GM19035 (cell line): ENCODE measurements around the gene CNGB1.
"Not testable (repeated sequence)": the region's sequence is repeated elsewhere in the genome, so short reads cannot be mapped to it uniquely, and the experiment has no call there.

Experiments
- ATAC-seq: cut with Tn5 transposase; IDR thresholded peaks from one replicate; pipeline ENCODE4 v1.9.1; 2021; ENCODE audit not compliant: unreplicated experiment

Gene CNGB1

DNA sequence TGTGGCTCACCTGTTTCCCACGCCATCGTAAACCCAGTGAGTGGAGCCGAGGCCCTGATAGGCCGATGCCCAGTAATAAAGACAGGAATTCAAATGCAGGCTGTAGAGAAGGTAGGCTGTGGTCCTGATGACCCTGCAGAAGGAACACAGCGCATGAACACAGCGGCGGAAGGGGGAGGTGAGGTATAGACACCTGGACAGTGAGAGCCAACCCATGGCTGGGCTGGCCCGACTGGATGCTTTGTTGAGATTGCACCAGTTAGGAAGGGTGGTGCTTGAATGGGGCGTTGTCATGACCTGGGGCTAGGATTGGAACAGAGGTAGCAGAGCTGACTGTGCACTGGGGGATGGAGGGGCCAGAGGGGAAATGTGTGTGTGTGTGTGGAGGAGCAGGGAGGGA lies 59.2 kb downstream of the CNGB1 start:
- ATAC-seq = no peak

DNA sequence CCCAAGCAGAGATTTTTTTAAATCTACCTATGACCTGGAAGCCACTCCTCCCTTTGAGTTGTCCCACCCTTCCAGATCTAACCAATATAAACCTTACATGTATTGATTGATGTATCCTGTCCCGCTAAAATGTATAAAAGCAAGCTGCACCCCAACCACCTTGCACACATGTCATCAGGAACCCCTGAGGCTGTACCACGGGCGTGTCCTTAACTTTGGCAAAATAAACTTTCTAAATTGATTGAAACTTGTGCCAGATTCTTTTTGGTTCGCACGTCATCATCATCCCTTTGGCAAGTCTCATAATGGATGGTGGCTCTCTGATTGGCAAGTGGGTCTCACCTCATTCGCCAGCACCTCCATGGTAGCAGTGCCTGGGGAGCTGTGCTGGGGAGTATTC lies 60.2 kb downstream of the CNGB1 start:
- ATAC-seq = no peak

DNA sequence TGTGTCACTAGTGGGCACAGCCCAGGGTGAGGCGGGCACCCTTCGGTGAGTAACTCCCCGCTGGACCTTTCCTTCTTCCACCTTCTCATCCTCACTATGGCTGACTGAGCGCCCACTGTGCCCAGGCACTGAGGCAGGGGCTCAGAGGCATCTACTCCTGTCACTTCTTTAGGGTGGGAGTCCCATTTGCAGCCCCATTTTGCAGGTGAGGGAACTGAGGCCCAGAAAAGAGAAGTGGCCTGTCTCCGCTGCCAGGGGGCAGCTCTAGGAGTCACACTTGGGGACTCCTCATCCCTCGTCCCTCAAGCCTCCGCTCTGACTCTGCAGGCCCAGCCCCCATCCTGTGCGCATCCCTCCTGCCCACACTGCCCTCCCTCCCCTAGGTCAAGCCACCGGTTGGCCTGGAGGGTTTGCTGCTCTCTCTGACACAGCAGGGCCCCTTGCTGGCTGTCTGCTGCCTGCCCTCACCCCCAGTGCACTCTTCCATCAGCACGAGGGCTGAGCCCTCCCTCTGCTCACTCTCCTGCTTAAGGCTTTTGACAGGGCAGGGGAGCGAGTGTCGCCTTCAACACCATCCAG lies 62.4 kb downstream of the CNGB1 start:
- no peak for ATAC-seq

DNA sequence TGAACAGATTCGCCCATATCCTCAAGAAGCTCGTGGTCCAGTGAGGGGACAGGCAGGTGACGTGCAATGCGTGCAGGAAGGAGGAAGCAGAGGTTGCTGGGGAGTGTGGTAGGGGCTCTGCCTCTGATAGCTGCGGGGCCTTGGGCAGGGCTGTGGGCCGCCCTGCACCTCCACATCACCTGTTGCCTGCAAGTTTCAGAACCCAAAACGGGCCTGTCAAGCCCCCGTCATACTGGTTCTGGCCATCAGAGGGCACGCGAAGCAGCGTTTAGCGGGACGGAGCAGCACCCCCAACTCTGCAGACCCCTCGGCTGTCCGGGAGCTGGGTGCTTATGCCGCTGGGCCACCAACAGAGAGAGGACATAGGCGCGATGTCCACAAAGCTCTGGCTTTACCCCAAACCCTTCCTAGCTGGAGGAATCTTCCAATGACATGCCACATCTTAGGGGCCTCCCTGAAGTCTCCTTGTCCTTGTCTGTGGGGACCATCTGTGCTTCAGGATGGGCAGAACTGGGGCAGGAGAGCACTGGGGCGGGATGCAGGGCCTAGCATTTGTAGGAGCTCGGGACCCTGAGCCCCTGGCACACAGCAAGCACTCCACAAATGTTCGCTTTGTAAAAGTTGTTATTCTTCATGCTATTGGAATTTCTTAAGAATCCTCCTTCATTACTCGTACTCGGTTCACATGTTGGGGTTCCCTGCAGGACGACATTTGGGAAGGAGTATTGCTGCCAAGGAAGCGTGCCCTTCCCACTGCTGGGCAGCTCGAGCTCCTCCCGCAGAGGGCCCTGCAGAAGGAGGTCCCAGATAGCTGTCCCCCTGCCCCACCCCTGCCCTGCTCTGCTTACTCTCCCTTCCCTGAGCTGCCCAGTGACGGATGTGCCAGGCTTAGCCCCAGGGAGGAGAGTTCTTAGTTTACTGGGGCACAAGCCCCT lies 64.3 kb downstream of the CNGB1 start:
- no peak for ATAC-seq

DNA sequence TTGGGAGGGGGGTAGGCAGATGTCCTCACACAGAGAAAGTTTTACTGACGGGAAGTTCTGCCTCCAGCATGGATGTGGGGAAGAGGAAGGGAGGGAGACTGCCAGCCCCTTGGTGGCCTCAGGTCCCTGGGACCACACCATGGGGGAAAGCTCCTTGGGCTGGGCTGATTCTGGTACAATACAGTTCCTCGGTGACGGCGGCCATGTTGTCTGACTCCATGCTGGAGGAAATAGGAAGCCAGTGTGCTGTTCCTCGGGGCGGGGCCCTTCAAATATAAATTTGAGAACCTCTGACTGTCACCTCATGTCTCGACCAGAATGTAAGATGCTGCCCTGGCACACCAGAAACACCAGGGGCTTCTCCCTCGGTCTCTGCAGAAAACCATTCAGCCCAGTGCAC lies 66.8 kb downstream of the CNGB1 start:
- ATAC-seq = no peak

DNA sequence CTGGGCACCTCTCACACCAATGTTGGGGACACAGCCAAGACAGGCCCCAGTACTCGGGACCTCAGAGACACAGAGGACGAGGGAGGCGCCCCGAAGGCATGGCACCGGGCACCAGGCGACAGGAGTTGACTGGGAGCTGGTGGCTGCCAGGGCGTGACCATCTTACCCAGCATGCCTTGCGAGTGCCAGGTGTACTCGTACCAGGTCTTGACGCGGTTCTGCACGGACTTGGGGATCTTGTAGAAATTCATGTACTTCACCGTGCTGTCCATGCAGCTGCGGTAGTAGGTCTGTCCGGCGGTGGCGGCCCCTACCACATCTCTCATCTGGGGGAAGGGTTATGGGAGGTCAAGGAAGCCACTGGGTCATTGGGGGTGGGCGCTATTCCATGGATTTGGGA lies 67.3 kb downstream of the CNGB1 start:
- ATAC-seq = no peak

DNA sequence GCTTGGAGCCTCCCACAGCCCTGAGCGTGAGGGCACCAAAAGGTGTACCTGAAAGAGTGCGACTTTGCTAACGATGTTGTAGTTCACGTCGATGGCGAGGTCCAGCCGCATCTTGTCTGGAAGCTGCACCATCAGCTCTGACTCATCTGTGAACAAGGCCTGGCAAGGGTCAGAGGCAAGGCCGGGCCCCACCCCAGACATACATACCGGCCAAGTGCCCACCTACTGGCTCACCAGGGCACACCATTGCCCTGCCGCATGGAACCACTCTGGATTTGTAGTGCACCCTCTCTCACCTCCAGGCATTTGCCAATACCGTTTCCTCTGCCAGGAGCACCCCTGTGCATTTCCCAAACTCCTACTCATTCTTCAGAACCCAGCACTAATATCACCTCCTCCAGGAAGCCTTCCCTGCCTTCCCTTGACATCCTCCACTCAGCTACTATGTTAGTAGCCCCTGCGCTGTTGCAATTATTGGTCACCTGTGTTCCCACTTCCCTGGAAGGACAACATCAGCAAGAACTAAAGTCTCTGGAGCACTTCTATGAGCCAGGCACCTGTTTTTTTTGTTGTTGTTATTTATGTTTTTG lies 69.4 kb downstream of the CNGB1 start:
- ATAC-seq = no peak

DNA sequence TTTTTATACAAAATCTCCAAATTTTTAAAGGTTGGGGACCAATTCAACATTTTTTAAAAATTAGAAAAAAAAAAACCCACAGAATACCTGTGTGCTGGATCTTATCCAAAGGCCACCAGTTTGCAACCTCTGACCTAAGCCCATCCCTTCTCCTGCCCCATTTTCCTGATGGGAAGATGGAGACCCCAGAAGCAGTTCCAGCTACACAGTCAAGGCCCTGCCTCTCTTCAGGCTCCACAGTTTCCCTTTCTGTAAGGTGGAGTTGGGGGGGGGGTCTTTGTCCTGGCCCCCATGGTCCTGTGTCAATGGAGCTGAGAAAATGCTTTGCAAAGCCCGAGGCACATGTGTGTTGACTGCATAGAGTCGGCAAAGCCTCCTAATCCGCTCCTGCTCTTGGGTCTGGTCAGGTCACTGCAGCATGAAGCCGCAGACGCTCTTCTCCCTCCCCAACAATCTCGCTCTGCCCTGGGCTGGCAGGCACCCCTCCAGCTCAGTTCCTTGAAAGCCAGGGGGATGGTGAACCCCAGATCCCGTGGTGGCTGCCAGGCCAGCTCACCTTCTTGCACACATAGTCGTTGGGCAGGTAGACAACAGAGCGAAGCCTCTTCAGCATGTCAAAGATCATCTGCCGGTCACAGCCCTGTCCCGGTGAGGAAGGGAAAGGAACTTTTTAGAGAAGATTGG lies 70.0 kb downstream of the CNGB1 start:
- ATAC-seq = no peak

DNA sequence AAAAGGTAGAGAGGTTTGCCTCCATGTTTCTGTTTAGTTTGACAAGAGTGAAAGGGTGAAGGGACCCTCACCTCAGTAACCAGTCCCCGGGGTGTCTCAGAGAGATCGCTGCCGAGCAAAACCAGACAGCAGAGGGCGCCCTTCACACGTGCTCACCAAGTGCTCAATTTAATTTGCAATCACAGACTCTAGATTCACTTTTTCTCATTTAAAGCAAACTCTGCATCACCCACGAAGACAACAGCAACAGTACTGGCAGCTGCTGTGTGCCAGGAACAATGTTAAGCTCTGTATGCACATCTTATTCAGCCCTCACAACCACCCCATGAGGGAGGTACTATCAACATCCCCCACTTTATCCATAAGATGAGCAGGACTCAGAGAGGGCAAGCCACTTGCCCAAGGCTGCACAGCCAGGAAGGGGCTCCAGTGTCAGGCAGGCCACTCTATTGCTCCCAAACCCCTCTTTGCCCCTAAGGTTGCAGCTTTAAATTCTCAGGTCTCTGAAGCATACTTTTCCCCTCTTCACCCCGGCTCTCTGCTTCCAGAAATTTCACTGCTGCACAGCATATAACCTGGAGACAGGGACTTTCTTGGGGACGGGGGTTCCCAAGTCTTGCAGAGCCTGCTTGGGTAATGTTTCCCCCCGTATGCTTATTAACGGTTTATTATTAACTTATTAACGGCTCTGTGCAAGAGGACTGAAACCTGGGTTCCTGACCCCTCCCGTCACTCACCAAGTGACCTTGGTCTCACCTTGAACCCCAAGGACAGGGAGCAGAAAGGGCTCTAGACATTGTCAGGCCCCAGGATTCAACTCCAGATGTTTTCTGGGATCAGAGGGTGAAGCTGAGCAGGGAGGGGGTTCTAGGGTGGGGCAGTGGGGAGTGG lies 70.9 kb downstream of the CNGB1 start:
- ATAC-seq = no peak

DNA sequence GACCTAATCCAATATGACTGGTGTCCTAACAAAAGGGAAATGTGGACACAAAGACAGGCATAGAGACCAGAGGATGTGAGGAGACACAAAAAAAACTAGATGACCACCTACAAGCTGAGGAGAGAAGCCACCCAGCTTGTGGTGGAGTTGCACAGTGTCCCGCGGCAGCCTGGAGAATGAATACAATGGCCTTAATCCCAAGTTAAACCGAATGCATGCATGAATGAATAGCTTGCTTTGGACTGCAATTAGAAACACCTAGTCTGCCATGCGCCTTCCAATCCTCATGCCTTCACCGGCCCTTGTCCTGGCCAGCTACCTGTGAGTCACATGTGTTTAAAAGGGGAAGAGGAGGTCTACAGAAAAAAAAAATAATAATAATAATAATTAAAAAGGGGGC lies 72.0 kb downstream of the CNGB1 start:
- ATAC-seq = no peak

DNA sequence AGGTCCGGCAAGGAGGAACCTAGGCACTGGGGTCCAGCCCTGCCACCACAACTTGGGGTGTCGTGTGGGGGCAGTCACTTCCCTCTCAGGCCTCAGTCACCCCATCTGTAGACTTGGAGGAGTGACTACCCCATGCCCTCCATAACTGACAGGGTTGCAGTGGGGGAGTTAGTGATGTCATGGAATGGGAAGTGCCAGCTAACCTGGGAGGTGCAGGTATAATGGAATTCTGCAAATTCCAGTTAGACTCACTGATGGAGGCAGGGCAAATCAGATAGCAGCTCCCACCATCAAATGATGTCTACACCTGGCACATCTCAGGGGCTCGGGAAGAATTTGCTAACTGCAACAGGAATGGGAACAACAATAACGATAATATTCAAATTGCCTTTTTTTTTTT lies 72.9 kb downstream of the CNGB1 start:
- no peak for ATAC-seq

DNA sequence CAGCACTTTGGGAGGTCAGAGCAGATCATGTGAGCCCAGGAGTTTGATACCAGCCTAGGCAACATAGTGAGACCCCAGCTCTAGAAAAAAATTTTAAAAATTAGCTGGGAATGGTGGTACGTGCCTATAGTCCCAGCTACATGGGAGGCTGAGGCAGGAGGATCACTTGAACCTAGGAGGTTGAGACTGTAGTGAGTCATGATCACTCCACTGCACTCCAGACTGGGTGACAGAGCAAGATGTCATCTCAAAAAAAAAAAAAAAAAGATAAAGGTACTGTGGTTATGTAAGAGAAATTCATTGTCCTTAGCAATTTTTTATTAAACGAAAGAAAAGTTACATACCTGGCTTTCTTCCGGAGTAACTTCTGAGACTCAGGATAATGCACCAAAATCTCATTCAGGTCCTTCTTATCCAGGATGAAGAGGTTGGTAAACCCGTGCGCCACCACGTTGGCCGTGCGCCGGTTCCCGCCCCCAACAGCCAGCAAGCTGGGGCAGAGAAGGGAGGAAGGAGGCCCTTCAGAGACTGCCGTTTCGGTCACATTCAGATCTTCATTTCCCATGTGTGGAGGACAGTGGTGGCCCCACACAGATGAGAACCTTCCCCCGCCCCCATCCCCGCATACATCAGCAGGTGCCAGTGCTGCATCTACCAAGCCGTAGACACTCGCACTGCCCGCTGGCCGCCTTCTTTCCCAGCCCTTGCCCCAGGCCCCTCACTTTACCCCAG lies 73.7 kb downstream of the CNGB1 start:
- no peak for ATAC-seq

DNA sequence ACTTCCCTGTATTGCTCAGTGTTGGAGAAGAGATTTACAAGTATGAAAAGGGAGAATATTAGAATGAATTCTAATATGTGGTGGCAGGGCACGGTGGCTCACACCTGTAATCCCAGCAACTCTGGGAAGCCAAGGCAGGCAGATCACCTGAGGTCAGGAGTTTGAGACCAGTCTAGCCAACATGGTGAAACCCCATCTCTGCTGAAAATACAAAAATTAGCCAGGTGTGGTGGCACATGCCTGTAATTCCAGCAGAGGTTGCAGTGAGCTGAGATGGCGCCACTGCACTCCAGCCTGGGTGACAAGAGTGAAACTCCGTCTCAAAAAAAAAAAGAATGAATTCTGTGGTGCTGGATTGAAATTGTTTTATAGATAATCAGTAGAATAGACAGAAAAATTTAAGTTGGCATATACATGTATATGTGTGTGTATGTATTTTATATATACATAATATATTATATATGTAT lies 75.8 kb downstream of the CNGB1 start:
- ATAC-seq = not testable (repeated sequence)

DNA sequence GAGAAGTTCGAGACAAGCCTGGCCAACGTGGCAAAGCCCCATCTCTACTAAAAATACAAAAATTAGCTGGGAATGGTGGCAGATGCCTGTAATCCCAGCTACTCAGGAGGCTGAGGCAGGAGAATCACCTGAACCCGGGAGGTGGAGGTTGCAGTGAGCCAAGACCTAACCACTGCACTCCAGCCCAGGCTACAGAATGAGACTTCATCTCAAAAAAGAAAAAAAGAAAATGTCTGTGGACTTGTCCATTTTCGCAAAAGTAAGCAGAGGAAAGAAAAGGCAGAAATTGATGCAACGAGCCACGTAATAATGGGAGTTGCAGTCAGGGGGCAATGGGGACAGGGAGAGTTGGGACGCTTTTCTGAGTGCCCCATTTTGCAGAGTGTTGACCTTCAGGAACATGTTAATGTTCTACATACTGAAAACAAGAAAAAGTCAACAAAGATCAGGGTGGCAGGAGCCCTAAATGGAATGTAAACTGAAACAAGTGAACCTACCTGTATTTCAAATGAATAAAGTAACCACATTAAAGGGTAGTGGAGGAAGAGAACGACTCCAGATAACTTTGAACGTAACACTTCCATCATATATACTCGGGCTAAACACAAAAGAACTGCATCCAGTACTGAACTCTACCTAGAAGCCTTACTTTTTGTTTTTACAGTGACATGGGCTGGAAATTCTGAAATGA lies 76.4 kb downstream of the CNGB1 start:
- ATAC-seq = no peak

DNA sequence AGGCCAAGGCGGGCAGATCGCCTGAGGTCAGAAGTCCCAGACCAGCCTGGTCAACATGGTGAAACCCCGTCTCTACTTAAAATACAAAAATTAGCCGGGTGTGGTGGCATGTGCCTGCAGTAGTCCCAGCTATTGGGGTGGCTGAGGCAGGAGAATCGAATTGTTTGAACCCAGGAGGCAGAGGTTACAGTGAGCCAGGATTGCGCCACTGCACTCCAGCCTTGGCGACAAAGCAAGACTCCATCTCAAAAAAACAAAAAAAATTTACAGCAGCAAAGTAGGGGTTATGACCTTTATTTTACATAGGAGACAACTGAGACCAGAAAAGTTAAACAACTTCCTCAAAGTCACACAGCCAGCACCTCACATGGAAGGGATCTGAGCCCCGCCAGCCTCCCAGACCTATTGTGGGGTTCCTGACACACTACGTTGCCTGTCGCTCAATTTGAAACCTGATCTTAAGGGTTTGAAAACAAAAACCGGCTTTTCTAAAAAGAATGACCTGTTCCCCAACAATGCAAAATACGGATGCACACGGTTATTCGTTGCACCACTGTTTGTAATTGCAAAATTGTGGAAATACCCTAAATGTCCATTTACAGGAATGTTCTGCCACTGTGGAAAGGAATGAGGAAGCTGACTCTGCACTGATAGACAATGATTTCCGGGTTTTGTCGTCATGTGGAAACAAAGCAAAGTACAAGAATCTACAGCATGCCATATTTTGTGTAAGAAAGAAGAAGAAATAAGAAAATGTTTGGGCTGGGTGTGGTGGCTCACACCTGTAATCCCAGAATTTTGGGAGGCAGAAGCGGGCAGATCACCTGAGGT lies 77.2 kb downstream of the CNGB1 start:
- no peak for ATAC-seq

DNA sequence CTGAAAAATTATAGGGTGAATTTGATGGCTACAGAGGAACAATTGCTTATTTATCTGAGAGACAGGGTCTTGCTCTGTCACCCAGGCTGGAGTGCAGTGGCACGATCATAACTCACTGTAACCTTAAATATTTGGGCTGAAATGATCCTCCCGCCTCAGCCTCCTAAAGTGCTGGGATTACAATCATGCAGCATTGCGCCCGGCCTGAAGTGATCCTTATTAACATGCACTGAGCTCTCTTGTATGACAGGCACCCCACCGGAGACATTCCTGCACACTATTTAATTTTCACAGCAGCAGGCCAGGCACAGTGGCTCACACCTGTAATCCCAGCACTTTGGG lies 77.7 kb downstream of the CNGB1 start:
- no peak for ATAC-seq

DNA sequence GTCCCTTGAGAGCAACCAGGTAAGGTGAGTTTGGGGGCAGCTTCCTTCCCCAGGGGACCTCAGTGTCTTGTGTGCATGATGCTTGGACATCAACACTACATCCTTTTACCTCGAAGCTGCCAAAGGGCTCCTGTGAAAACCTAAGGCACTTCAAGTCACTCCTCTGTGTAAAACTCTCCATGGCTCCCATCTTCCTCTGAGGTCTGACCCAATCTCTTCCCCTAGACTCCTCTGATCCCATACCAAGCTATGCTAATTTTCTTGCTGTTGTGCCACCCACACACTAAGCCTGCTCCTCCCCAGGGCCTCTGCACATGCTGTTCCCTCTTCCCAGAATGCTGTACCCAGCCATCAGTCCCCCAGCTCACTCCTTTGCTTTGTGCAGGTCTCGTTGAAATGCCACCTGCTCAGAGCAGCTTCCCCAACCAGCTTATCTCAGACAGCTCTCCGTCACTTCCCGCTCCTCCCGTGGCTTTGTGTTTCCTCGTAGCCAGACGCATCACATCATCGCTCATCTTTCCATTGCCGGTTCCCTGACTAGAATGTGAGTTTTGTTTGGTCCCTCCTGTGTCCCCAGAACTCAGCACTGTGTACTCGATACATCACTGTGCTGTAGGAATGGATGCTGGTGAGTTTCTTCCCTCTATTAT lies 78.4 kb downstream of the CNGB1 start:
- ATAC-seq = no peak

DNA sequence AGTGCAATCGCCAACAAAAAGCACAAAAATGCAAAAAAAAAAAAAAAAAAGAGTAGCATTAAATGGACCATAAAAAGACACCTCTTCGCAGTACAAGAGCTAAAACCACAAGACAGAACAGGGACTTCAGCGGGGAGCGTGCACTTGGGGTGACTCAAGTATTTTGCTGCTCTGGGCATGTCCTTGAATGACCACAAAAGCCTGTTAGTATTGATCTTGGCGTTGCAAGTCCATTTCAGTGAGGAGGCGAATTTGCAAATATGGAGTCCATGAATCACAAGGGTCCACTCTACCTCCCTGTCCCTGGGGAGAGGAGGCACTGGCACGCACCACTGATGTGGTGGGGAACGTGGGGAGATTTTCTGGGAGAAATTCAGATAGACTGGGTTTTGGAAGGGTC lies 78.9 kb downstream of the CNGB1 start:
- no peak for ATAC-seq
